H9 (cell line): ENCODE measurements around the gene G2E3. TPM values are rescaled to one million over a fixed set of nuclear protein-coding genes. Genes with fewer than 3 reads are reported as not detected.

Experiments
- DNase-seq: peaks from one replicate; pipeline ENCODE4 v3.0.0-alpha.2; 2017
- H2AFZ ChIP-seq: one replicate; pipeline ENCODE4 v1.6.1; 2013; ENCODE audit warnings: mild to moderate bottlenecking, low read length, control low read depth, moderate library complexity
- H2AK5ac ChIP-seq: 2 replicates; pipeline ENCODE4 v1.6.1; 2013; ENCODE audit warnings: low read length, control low read depth, mixed read lengths; ENCODE audit not compliant: insufficient read length
- H2BK120ac ChIP-seq: one replicate; pipeline ENCODE4 v1.6.1; 2013; ENCODE audit warnings: low read depth, mild to moderate bottlenecking, low read length, control low read depth, inconsistent platforms; ENCODE audit not compliant: poor library complexity, severe bottlenecking
- H2BK12ac ChIP-seq: 2 replicates; pipeline ENCODE4 v1.6.1; 2013; ENCODE audit warnings: low read length, control low read depth, mixed read lengths, low read depth; ENCODE audit not compliant: insufficient read length
- H2BK15ac ChIP-seq: 2 replicates; pipeline ENCODE4 v1.6.1; 2013; ENCODE audit warnings: low read depth, low read length, control low read depth
- H2BK20ac ChIP-seq: one replicate; pipeline ENCODE4 v1.6.1; 2013; ENCODE audit warnings: low read depth, mild to moderate bottlenecking, low read length, control low read depth, inconsistent platforms; ENCODE audit not compliant: poor library complexity, severe bottlenecking
- H2BK5ac ChIP-seq: 2 replicates; pipeline ENCODE4 v1.6.1; 2013; ENCODE audit warnings: low read length, control low read depth, mixed read lengths; ENCODE audit not compliant: insufficient read length
- H3K14ac ChIP-seq: 2 replicates; pipeline ENCODE4 v1.6.1; 2013; ENCODE audit warnings: low read length, control low read depth; ENCODE audit not compliant: insufficient read depth
- H3K18ac ChIP-seq: 2 replicates; pipeline ENCODE4 v1.6.1; 2013; ENCODE audit warnings: low read depth, mild to moderate bottlenecking, mixed read lengths, low read length, control low read depth; ENCODE audit not compliant: insufficient read length
- H3K23ac ChIP-seq: 2 replicates; pipeline ENCODE4 v1.6.1; 2013; ENCODE audit warnings: low read length, control low read depth, mixed read lengths, low read depth; ENCODE audit not compliant: insufficient read length
- H3K23me2 ChIP-seq: 2 replicates; pipeline ENCODE4 v1.6.1; 2013; ENCODE audit warnings: low read depth, mild to moderate bottlenecking, mixed read lengths, low read length, control low read depth; ENCODE audit not compliant: insufficient read length, poor library complexity, severe bottlenecking
- H3K27ac ChIP-seq: 2 replicates; pipeline ENCODE4 v1.5.1; 2013; ENCODE audit warnings: low read length, control low read depth, mixed read lengths, low read depth; ENCODE audit not compliant: insufficient read length
- H3K27me3 ChIP-seq: 2 replicates; pipeline ENCODE4 v1.6.1; 2013; ENCODE audit warnings: low read length, control low read depth, inconsistent platforms; ENCODE audit not compliant: insufficient read depth
- H3K4ac ChIP-seq: 2 replicates; pipeline ENCODE4 v1.6.1; 2013; ENCODE audit warnings: low read depth, mild to moderate bottlenecking, control low read depth, inconsistent platforms, low read length, moderate library complexity
- H3K4me1 ChIP-seq: 2 replicates; pipeline ENCODE4 v1.6.1; 2013; ENCODE audit warnings: low read length, control low read depth, inconsistent platforms; ENCODE audit not compliant: insufficient read depth
- H3K4me2 ChIP-seq: 2 replicates; pipeline ENCODE4 v1.6.1; 2013; ENCODE audit warnings: low read length, control low read depth, mixed read lengths; ENCODE audit not compliant: insufficient read length, insufficient read depth
- H3K56ac ChIP-seq: 2 replicates; pipeline ENCODE4 v1.6.1; 2013; ENCODE audit warnings: low read depth, mild to moderate bottlenecking, mixed read lengths, low read length, control low read depth; ENCODE audit not compliant: insufficient read length
- H3K79me1 ChIP-seq: 2 replicates; pipeline ENCODE4 v1.6.1; 2013; ENCODE audit warnings: low read depth, mild to moderate bottlenecking, moderate library complexity, low read length, control low read depth, inconsistent platforms; ENCODE audit not compliant: insufficient read depth, poor library complexity, severe bottlenecking
- H3K79me2 ChIP-seq: 2 replicates; pipeline ENCODE4 v1.6.1; 2013; ENCODE audit warnings: low read length, control low read depth, inconsistent platforms; ENCODE audit not compliant: insufficient read depth
- H3K9ac ChIP-seq: 2 replicates; pipeline ENCODE4 v1.6.1; 2013; ENCODE audit warnings: low read length, control low read depth, mixed read lengths; ENCODE audit not compliant: insufficient read length; ENCODE audit errors: extremely low read depth
- H3K9me3 ChIP-seq: one replicate; pipeline ENCODE4 v1.6.1; 2013; ENCODE audit warnings: low read depth, low read length, inconsistent platforms; ENCODE audit not compliant: control insufficient read depth
- H3T11ph ChIP-seq: one replicate; pipeline ENCODE4 v1.6.1; 2013; ENCODE audit warnings: mild to moderate bottlenecking, low read length, control low read depth, inconsistent platforms
- H4K20me1 ChIP-seq: one replicate; pipeline ENCODE4 v1.6.1; 2013; ENCODE audit not compliant: control insufficient read depth, insufficient read length, insufficient read depth
- H4K5ac ChIP-seq: 2 replicates; pipeline ENCODE4 v1.6.1; 2013; ENCODE audit warnings: low read depth, mild to moderate bottlenecking, mixed read lengths, low read length, control low read depth; ENCODE audit not compliant: insufficient read length
- H4K8ac ChIP-seq: replicated peaks from 2 replicates; pipeline ENCODE4 v1.6.1; 2013; ENCODE audit warnings: low read length, control low read depth, mixed read lengths, low read depth; ENCODE audit not compliant: insufficient read length
- H4K91ac ChIP-seq: 2 replicates; pipeline ENCODE4 v1.6.1; 2013; ENCODE audit warnings: low read depth, mild to moderate bottlenecking, moderate library complexity, mixed read lengths, low read length, control low read depth; ENCODE audit not compliant: insufficient read length
- H3K27ac Mint-ChIP-seq, 3 experiments: 2 replicates in 2 of 3; 3 replicates in 1 of 3; pipeline ENCODE4 v1.8.0; 2020 to 2021; ENCODE audit warnings: mixed read lengths in 3 of 3, mild to moderate bottlenecking in 1 of 3, moderate library complexity in 1 of 3
- H3K27me3 Mint-ChIP-seq: 2 replicates; pipeline ENCODE4 v1.8.0; 2021; ENCODE audit warnings: low read depth, mild to moderate bottlenecking, moderate library complexity, mixed read lengths
- H3K36me3 Mint-ChIP-seq, 3 experiments: 2 replicates in 2 of 3; 3 replicates in 1 of 3; pipeline ENCODE4 v1.8.0; 2020 to 2021; ENCODE audit warnings: low read depth in 3 of 3, mixed read lengths in 3 of 3; ENCODE audit not compliant: insufficient read depth in 1 of 3
- H3K4me1 Mint-ChIP-seq, 2 experiments: 2 replicates each; pipeline ENCODE4 v1.8.0; 2020; ENCODE audit warnings: mixed read lengths in 2 of 2
- H3K4me3 Mint-ChIP-seq, 2 experiments: 2 replicates in 1 of 2; 3 replicates in 1 of 2; pipeline ENCODE4 v1.8.0; 2020 to 2021; ENCODE audit warnings: mild to moderate bottlenecking in 2 of 2, mixed read lengths in 2 of 2, moderate library complexity in 1 of 2
- H3K9me3 Mint-ChIP-seq, 2 experiments: 2 replicates in 1 of 2; 3 replicates in 1 of 2; pipeline ENCODE4 v1.8.0; 2020; ENCODE audit warnings: mild to moderate bottlenecking in 2 of 2, mixed read lengths in 2 of 2, moderate library complexity in 1 of 2
- WGBS: extraction: QIAGEN DNeasy Blood & Tissue Kit; methylation state at CpG from one replicate; pipeline ENCODE4 v1.1.7; 2013; ENCODE audit warnings: missing lambda C conversion rate, low lambda C conversion rate, mixed read lengths; ENCODE audit not compliant: insufficient read length; ENCODE audit errors: extremely low coverage; 5-methylcytosine and 5-hydroxymethylcytosine counted together
- total RNA-seq: library from RNA; stranded (reverse); gene quantifications from 2 replicates; pipeline ENCODE4 v1.2.1, GENCODE V29; 2021
- TF ChIP-seq, protein P1 (sequence below): fragments of 200-600 bp; sonication (generic); conservative IDR thresholded peaks from 3 replicates; pipeline ENCODE4 v1.8.0; 2021; ENCODE audit warnings: antibody characterized with exemption, mild to moderate bottlenecking

The G2E3 gene
- total RNA-seq, 1 experiment from 2014 or later, result 49.2 TPM

- Histone ChIP-seq H2BK20ac (no peak overlapping the region), H3K56ac (no peak overlapping the region), H4K8ac (no peak overlapping the region), H2BK120ac (no peak overlapping the region), H3K9me3 (no peaks in the 10 kb centered on the region), H4K20me1 (no peaks in the 10 kb centered on the region), H4K5ac (no peak overlapping the region), H3K79me2 (no peaks in the 10 kb centered on the region), H4K91ac (no peak overlapping the region), H3K4ac (no peak overlapping the region), H2AFZ (no peak overlapping the region), H3K4me1 (no peaks in the 10 kb centered on the region), H3K23me2 (no peaks in the 10 kb centered on the region), H2BK15ac (no peak overlapping the region), H3K14ac (no peak overlapping the region), H3K9ac (no peak overlapping the region), H2BK5ac (no peak overlapping the region), H3K23ac (no peak overlapping the region), H3K18ac (no peak overlapping the region), H3T11ph (no peak overlapping the region), H3K4me2 (no peak overlapping the region), H2BK12ac (no peak overlapping the region), H3K27me3 (no peaks in the 10 kb centered on the region), H2AK5ac (no peak overlapping the region), H3K79me1 (no peaks in the 10 kb centered on the region), H3K27ac (no peak overlapping the region)
- Mint-ChIP-seq H3K4me1 (no peaks in the 10 kb centered on the region), H3K9me3 (no peaks in the 10 kb centered on the region), H3K27ac (0 out of 7 replicates have a peak overlapping the region, but pooled peaks of 1 of the 3 experiments have one; percentile 13), H3K36me3 (peaks cover 3 to 55% (median 43%) of the 10 kb centered on the region in 3 experiments; a peak in 6 of 7 replicates), H3K27me3 (no peaks in the 10 kb centered on the region), H3K4me3 (no peak overlapping the region)
- WGBS, result no CpG with 5 or more reads among the region's 6 CpGs
- no peak for DNase-seq
- TF ChIP-seq, protein P1, sequence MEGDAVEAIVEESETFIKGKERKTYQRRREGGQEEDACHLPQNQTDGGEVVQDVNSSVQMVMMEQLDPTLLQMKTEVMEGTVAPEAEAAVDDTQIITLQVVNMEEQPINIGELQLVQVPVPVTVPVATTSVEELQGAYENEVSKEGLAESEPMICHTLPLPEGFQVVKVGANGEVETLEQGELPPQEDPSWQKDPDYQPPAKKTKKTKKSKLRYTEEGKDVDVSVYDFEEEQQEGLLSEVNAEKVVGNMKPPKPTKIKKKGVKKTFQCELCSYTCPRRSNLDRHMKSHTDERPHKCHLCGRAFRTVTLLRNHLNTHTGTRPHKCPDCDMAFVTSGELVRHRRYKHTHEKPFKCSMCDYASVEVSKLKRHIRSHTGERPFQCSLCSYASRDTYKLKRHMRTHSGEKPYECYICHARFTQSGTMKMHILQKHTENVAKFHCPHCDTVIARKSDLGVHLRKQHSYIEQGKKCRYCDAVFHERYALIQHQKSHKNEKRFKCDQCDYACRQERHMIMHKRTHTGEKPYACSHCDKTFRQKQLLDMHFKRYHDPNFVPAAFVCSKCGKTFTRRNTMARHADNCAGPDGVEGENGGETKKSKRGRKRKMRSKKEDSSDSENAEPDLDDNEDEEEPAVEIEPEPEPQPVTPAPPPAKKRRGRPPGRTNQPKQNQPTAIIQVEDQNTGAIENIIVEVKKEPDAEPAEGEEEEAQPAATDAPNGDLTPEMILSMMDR, result peak; percentile 38; the same call in 1 of the 3 replicates
These were observed 51.9 kb downstream of the G2E3 start for GRCh38 chr14:30610787-30611343.
